SK-N-SH (cell line): ENCODE results near the gene LAMTOR1. TPM values are rescaled to one million over a fixed set of nuclear protein-coding genes. Genes with fewer than 3 reads are reported as not detected.

Experiments used
- CTCF ChIA-PET: fragments of 300-600, 350-600 bp; formaldehyde crosslinking; extraction: SDS; loops from one replicate; lab custom pipeline; 2021; lab: Yijun Ruan, JAX
- POLR2A ChIA-PET: fragments of 350-600 bp; sonication (Branson Sonifier 250); formaldehyde crosslinking; extraction: SDS; loops from one replicate; lab custom pipeline; 2020; ENCODE audit warnings: antibody characterized with exemption, inconsistent platforms; lab: Yijun Ruan, JAX
- DNase-seq: peaks from one replicate; pipeline ENCODE4 v3.0.0; 2012
- H2AFZ ChIP-seq: fragments of 200-600 bp; sonication (generic); 2 replicates; pipeline ENCODE4 v1.8.1; 2016; ENCODE audit warnings: antibody characterized with exemption, mild to moderate bottlenecking, low read depth
- H3F3A ChIP-seq: fragments of 200-600 bp; sonication (generic); replicated peaks from 2 replicates; pipeline ENCODE3; 2016; ENCODE audit warnings: antibody characterized with exemption, mild to moderate bottlenecking; ENCODE audit not compliant: insufficient read depth
- H3K27ac ChIP-seq, 2 experiments: fragments of 200-500 bp in 1 of 2; fragments of 200-600 bp in 1 of 2; sonication (Bioruptor generic) in 1 of 2; sonication (generic), shearing (Covaris generic) in 1 of 2; 2 replicates each; pipeline versions ENCODE4 v1.5.1 to v1.6.1; 2014 to 2016; ENCODE audit warnings: low read depth in 2 of 2, inconsistent platforms in 1 of 2, low read length in 1 of 2, mild to moderate bottlenecking in 1 of 2, mixed read lengths in 1 of 2
- H3K27me3 ChIP-seq: fragments of 200-600 bp; sonication (generic), shearing (Covaris generic); 2 replicates; pipeline ENCODE4 v1.6.1; 2016; ENCODE audit warnings: mixed run types; ENCODE audit not compliant: insufficient read depth
- H3K36me3 ChIP-seq, 2 experiments: fragments of 200-500 bp in 1 of 2; fragments of 200-600 bp in 1 of 2; sonication (Bioruptor generic) in 1 of 2; sonication (generic) in 1 of 2; replicated peaks in 1 of 2; 2 replicates each; pipeline versions ENCODE3 to v1.5.1; 2014 to 2016; ENCODE audit warnings: low read length in 1 of 2, mild to moderate bottlenecking in 1 of 2; ENCODE audit not compliant: insufficient read depth in 2 of 2, control insufficient read depth in 1 of 2
- H3K4me1 ChIP-seq, 2 experiments: fragments of 200-500 bp in 1 of 2; fragments of 200-600 bp in 1 of 2; sonication (Bioruptor generic) in 1 of 2; sonication (generic), shearing (Covaris generic) in 1 of 2; 2 replicates each; pipeline versions ENCODE4 v1.5.1 to v1.6.1; 2014 to 2016; ENCODE audit warnings: low read depth in 1 of 2, low read length in 1 of 2, mixed run types in 1 of 2; ENCODE audit not compliant: insufficient read depth in 2 of 2, control insufficient read depth in 1 of 2
- H3K4me2 ChIP-seq: fragments of 200-600 bp; sonication (generic), shearing (Covaris generic); 2 replicates; pipeline ENCODE4 v1.6.1; 2017; ENCODE audit warnings: mixed run types
- H3K4me3 ChIP-seq, 2 experiments: fragments of 200-500 bp in 1 of 2; fragments of 200-600 bp in 1 of 2; sonication (Bioruptor generic) in 1 of 2; sonication (generic), shearing (Covaris generic) in 1 of 2; 2 replicates each; pipeline versions ENCODE4 v1.5.1 to v1.8.1; 2014 to 2016; ENCODE audit warnings: low read depth in 2 of 2, inconsistent platforms in 1 of 2, low read length in 1 of 2, mild to moderate bottlenecking in 1 of 2, mixed read lengths in 1 of 2, moderate library complexity in 1 of 2
- H3K79me2 ChIP-seq: fragments of 200-600 bp; sonication (generic); 2 replicates; pipeline ENCODE4 v1.8.1; 2017; ENCODE audit warnings: mild to moderate bottlenecking; ENCODE audit not compliant: insufficient read depth
- H3K9ac ChIP-seq: fragments of 200-600 bp; sonication (generic); 2 replicates; pipeline ENCODE4 v1.6.1; 2017; ENCODE audit warnings: mixed run types
- H3K9me2 ChIP-seq: fragments of 200-600 bp; sonication (generic); 2 replicates; pipeline ENCODE4 v1.6.1; 2017; ENCODE audit warnings: mixed run types
- H3K9me3 ChIP-seq: fragments of 200-600 bp; sonication (generic); 2 replicates; pipeline ENCODE4 v1.6.1; 2017; ENCODE audit warnings: mixed run types, mild to moderate bottlenecking, moderate library complexity
- H4K20me1 ChIP-seq: fragments of 200-600 bp; sonication (generic); 2 replicates; pipeline ENCODE4 v1.6.1; 2017; ENCODE audit warnings: mild to moderate bottlenecking, mixed run types; ENCODE audit not compliant: insufficient read depth
- ELF1 ChIP-seq: IDR thresholded peaks from 2 replicates; pipeline ENCODE4 v1.4.0; 2012
- EP300 ChIP-seq, 2 experiments: IDR thresholded peaks; 2 replicates each; pipeline versions ENCODE4 v1.4.0 to v1.6.1; 2012; ENCODE audit warnings: borderline replicate concordance in 1 of 2, low read depth in 1 of 2, low read length in 1 of 2
- EZH2phosphoT487 ChIP-seq: fragments of 200-600 bp; sonication (generic); IDR thresholded peaks from 2 replicates; pipeline ENCODE4 v1.6.1; 2017; ENCODE audit warnings: low read depth, mixed run types, mild to moderate bottlenecking, antibody characterized with exemption, moderate library complexity, borderline replicate concordance
- FOSL2 ChIP-seq: IDR thresholded peaks from 2 replicates; pipeline ENCODE4 v1.4.0; 2012; ENCODE audit warnings: low read depth, mild to moderate bottlenecking, moderate library complexity, borderline replicate concordance
- GABPA ChIP-seq: IDR thresholded peaks from 2 replicates; pipeline ENCODE4 v1.4.0; 2012; ENCODE audit warnings: low read depth, mild to moderate bottlenecking
- GATA2 ChIP-seq: sonication (generic); formaldehyde crosslinking; IDR thresholded peaks from 2 replicates; pipeline ENCODE4 v1.5.0; 2020; ENCODE audit warnings: mild to moderate bottlenecking, missing genetic modification reagents
- NRF1 ChIP-seq: IDR thresholded peaks from 2 replicates; pipeline ENCODE4 v1.6.1; 2012; ENCODE audit warnings: low read depth, mild to moderate bottlenecking, low read length
- POLR2AphosphoS5 ChIP-seq: IDR thresholded peaks from 2 replicates; pipeline ENCODE4 v1.6.1; 2012; ENCODE audit warnings: low read depth, low read length
- REST ChIP-seq: IDR thresholded peaks from 2 replicates; pipeline ENCODE4 v1.6.1; 2012; ENCODE audit warnings: mild to moderate bottlenecking, low read depth, low read length, moderate library complexity
- RXRA ChIP-seq: IDR thresholded peaks from 2 replicates; pipeline ENCODE4 v1.4.0; 2012; ENCODE audit warnings: low read depth, mild to moderate bottlenecking, borderline replicate concordance
- SMC3 ChIP-seq: IDR thresholded peaks from 2 replicates; pipeline ENCODE4 v1.6.1; 2012; ENCODE audit warnings: low read depth, low read length, improper control_type of control experiment
- TEAD4 ChIP-seq: IDR thresholded peaks from 2 replicates; pipeline ENCODE4 v1.4.0; 2012; ENCODE audit warnings: mild to moderate bottlenecking, borderline replicate concordance; ENCODE audit not compliant: insufficient read depth
- USF2 ChIP-seq: fragments of 150-350 bp; IDR thresholded peaks from 2 replicates; pipeline ENCODE4 v1.6.1; 2017; ENCODE audit warnings: antibody characterized with exemption, low read length, low read depth, borderline replicate concordance
- YY1 ChIP-seq: IDR thresholded peaks from 2 replicates; pipeline ENCODE4 v1.4.0; 2012; ENCODE audit warnings: low read depth, mild to moderate bottlenecking
- ZBTB33 ChIP-seq: IDR thresholded peaks from 2 replicates; pipeline ENCODE4 v1.4.0; 2012; ENCODE audit warnings: low read depth, borderline replicate concordance
- WGBS: methylation state at CpG from one replicate; pipeline ENCODE4 v1.1.6; 2017; ENCODE audit warnings: low lambda C conversion rate; 5-methylcytosine and 5-hydroxymethylcytosine counted together
- polyA plus RNA-seq, 3 experiments: library from polyadenylated mRNA; depleted of rRNA; stranded (reverse); fragments of >200 nt; gene quantifications; 2 replicates each; pipeline ENCODE4 v1.2.3, GENCODE V29; 2012
- TF ChIP-seq, protein P1 (sequence below): IDR thresholded peaks from 2 replicates; pipeline ENCODE4 v1.4.0; 2012; ENCODE audit warnings: low read depth

The LAMTOR1 gene
- polyA plus RNA-seq, 1 of the 3 experiments (the other 2 are of a cell fraction) = 128 TPM

GRCh38 chr11:72114570-72114969 is 11.5 kb upstream of the LAMTOR1 start:
- CTCF ChIA-PET = interaction anchor here (2.0 to 3.1 kb wide), 2 partner anchors 29 to 90 kb away, joined by 6 to 11 read pairs; no protein-coding TSS in a partner anchor

More at GRCh38 chr11:72114570-72114969, 11.5 kb upstream of the LAMTOR1 start:
- Histone ChIP-seq H4K20me1 (no peaks in the 10 kb centered on the region), H3K9me3 (no peaks in the 10 kb centered on the region), H3F3A (peaks cover 3% of the 10 kb centered on the region), H3K4me3 (no peak overlapping the region), H3K27ac (no peak overlapping the region), H3K27me3 (no peaks in the 10 kb centered on the region), H3K9ac (no peak overlapping the region), H2AFZ (no peak overlapping the region), H3K4me1 (peaks cover 6 to 16% of the 10 kb centered on the region in 2 experiments; a peak in 3 of 4 replicates), H3K9me2 (no peaks in the 10 kb centered on the region), H3K36me3 (peaks cover 0 to 5% of the 10 kb centered on the region in 2 experiments), H3K79me2 (no peaks in the 10 kb centered on the region), H3K4me2 (no peak overlapping the region)
- POLR2A ChIA-PET = no interaction called here
- 94% methylated on average over 1 of the region's 1 CpG for WGBS
- DNase-seq = no peak
- no peak for TF ChIP-seq REST
- TF ChIP-seq YY1 = no peak
- TF ChIP-seq GABPA = no peak
- no peak for TF ChIP-seq GATA2 (CRISPR knock-in tag)
- no peak for TF ChIP-seq POLR2AphosphoS5
- no peak for TF ChIP-seq TEAD4
- TF ChIP-seq ZBTB33 = no peak
- TF ChIP-seq RXRA = no peak
- no peak for TF ChIP-seq ELF1
- TF ChIP-seq, protein P1, sequence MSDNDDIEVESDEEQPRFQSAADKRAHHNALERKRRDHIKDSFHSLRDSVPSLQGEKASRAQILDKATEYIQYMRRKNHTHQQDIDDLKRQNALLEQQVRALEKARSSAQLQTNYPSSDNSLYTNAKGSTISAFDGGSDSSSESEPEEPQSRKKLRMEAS = no peak
- TF ChIP-seq EP300 (IDR thresholded peaks at IDR 0.05; ENCODE audit: borderline replicate concordance in 1 of 2, low read depth in 1 of 2, low read length in 1 of 2) = no peak
- TF ChIP-seq SMC3 = no peak
- TF ChIP-seq USF2 = no peak
- no peak for TF ChIP-seq NRF1
- TF ChIP-seq FOSL2 = no peak
- no peak for TF ChIP-seq EZH2phosphoT487
